SJCRH30 (cell line): ENCODE results near the gene RAP1GDS1. TPM values are rescaled to one million over a fixed set of nuclear protein-coding genes. Genes with fewer than 3 reads are reported as not detected.
A peak's percentile ranks its signal among the peaks of the same experiment; 100 is the strongest.
"Not testable (repeated sequence)": the region's sequence is repeated elsewhere in the genome, so short reads cannot be mapped to it uniquely, and the experiment has no call there.

Source experiments
- DNase-seq, 2 experiments: peaks; one replicate each; pipeline ENCODE4 v3.0.0-alpha.2; 2015 to 2020
- H3K27ac ChIP-seq: fragments of 250-450 bp; sonication (Bioruptor Pico); 2 replicates; pipeline ENCODE4 v1.5.1; 2020; ENCODE audit warnings: mild to moderate bottlenecking, moderate library complexity
- H3K27me3 ChIP-seq: fragments of 250-450 bp; sonication (Bioruptor Pico); 2 replicates; pipeline ENCODE4 v1.5.1; 2020; ENCODE audit warnings: mild to moderate bottlenecking, moderate library complexity
- H3K36me3 ChIP-seq: fragments of 250-450 bp; sonication (Bioruptor Pico); 2 replicates; pipeline ENCODE4 v1.5.1; 2020; ENCODE audit warnings: mild to moderate bottlenecking, moderate library complexity
- H3K4me1 ChIP-seq: fragments of 250-450 bp; sonication (Bioruptor Pico); 2 replicates; pipeline ENCODE4 v1.5.1; 2020; ENCODE audit warnings: mild to moderate bottlenecking, moderate library complexity
- H3K4me3 ChIP-seq: fragments of 250-450 bp; sonication (Bioruptor Pico); 2 replicates; pipeline ENCODE4 v1.5.1; 2020; ENCODE audit warnings: mild to moderate bottlenecking, moderate library complexity
- H3K9me3 ChIP-seq: fragments of 250-450 bp; sonication (Bioruptor Pico); replicated peaks from 2 replicates; pipeline ENCODE4 v1.5.1; 2020; ENCODE audit warnings: mild to moderate bottlenecking, moderate library complexity
- total RNA-seq: library from RNA; depleted of rRNA; stranded (reverse); fragments of >200 nt; shearing (Covaris generic); gene quantifications from 2 replicates; pipeline ENCODE4 v1.2.3, GENCODE V29; 2014

Gene RAP1GDS1
- total RNA-seq, 1 experiment from 2014 or later: 73.0 TPM

GRCh38 chr4:98343626-98344025 is 82.4 kb downstream of the RAP1GDS1 start:
- H3K9me3 ChIP-seq: peaks cover 4% of the 10 kb centered on the region; the same call in 1 of the 2 replicates
- no peaks in the 10 kb centered on the region for H3K27me3 ChIP-seq
- H3K27ac ChIP-seq: no peak overlapping the region
- peaks cover 10% of the 10 kb centered on the region; the same call in 1 of the 2 replicates for H3K4me1 ChIP-seq
- no peak overlapping the region for H3K4me3 ChIP-seq
- peaks cover 10% of the 10 kb centered on the region for H3K36me3 ChIP-seq
- DNase-seq: no peak

GRCh38 chr4:98345838-98346237 is 84.7 kb downstream of the RAP1GDS1 start:
- H3K9me3 ChIP-seq: peaks cover 4% of the 10 kb centered on the region; the same call in 1 of the 2 replicates
- no peak overlapping the region for H3K4me3 ChIP-seq
- no peaks in the 10 kb centered on the region for H3K27me3 ChIP-seq
- peaks cover 10% of the 10 kb centered on the region for H3K36me3 ChIP-seq
- no peak for DNase-seq
- peaks cover 10% of the 10 kb centered on the region; the same call in 1 of the 2 replicates for H3K4me1 ChIP-seq
- no peak overlapping the region for H3K27ac ChIP-seq

- peak in 1 of 2 experiments; percentile 7 for DNase-seq
- H3K4me3 ChIP-seq: no peak overlapping the region
- H3K9me3 ChIP-seq: peaks cover 4% of the 10 kb centered on the region; the same call in 1 of the 2 replicates
- no peak overlapping the region for H3K27ac ChIP-seq
- no peaks in the 10 kb centered on the region for H3K4me1 ChIP-seq
- H3K27me3 ChIP-seq: no peaks in the 10 kb centered on the region
- H3K36me3 ChIP-seq: peaks cover 6% of the 10 kb centered on the region
Observed at GRCh38 chr4:98352396-98352795, 91.2 kb downstream of the RAP1GDS1 start.

- Histone ChIP-seq H3K4me1 (no peaks in the 10 kb centered on the region), H3K27me3 (no peaks in the 10 kb centered on the region), H3K9me3 (peaks cover 4% of the 10 kb centered on the region; the same call in 1 of the 2 replicates), H3K36me3 (0 out of 2 replicates have a peak, but pooled peaks cover 3% of the 10 kb centered on the region), H3K4me3 (no peak overlapping the region), H3K27ac (no peak overlapping the region)
- no peak for DNase-seq
Observed at GRCh38 chr4:98352940-98353339, 91.8 kb downstream of the RAP1GDS1 start.

GRCh38 chr4:98358630-98359248 is 97.6 kb downstream of the RAP1GDS1 start:
- no peaks in the 10 kb centered on the region for H3K27me3 ChIP-seq
- H3K9me3 ChIP-seq: no peaks in the 10 kb centered on the region
- 0 out of 2 replicates have a peak, but pooled peaks cover 8% of the 10 kb centered on the region for H3K36me3 ChIP-seq
- DNase-seq: no peak
- H3K4me1 ChIP-seq: no peaks in the 10 kb centered on the region
- no peak overlapping the region for H3K27ac ChIP-seq
- no peak overlapping the region for H3K4me3 ChIP-seq

GRCh38 chr4:98359646-98360045 is 98.5 kb downstream of the RAP1GDS1 start:
- no peaks in the 10 kb centered on the region for H3K9me3 ChIP-seq
- H3K27me3 ChIP-seq: no peaks in the 10 kb centered on the region
- H3K36me3 ChIP-seq: 0 out of 2 replicates have a peak, but pooled peaks cover 8% of the 10 kb centered on the region
- H3K4me3 ChIP-seq: no peak overlapping the region
- no peaks in the 10 kb centered on the region for H3K4me1 ChIP-seq
- no peak overlapping the region for H3K27ac ChIP-seq
- DNase-seq: no peak

GRCh38 chr4:98363431-98363830 is 102.2 kb downstream of the RAP1GDS1 start:
- H3K4me1 ChIP-seq: no peaks in the 10 kb centered on the region
- H3K9me3 ChIP-seq: peaks cover 4% of the 10 kb centered on the region; the same call in 1 of the 2 replicates
- no peak for DNase-seq
- peaks cover 21% of the 10 kb centered on the region for H3K36me3 ChIP-seq
- no peak overlapping the region for H3K4me3 ChIP-seq
- H3K27ac ChIP-seq: no peak overlapping the region
- H3K27me3 ChIP-seq: no peaks in the 10 kb centered on the region

GRCh38 chr4:98366275-98366674 is 105.1 kb downstream of the RAP1GDS1 start:
- DNase-seq, H3K27me3 ChIP-seq, H3K4me1 ChIP-seq, H3K27ac ChIP-seq, H3K4me3 ChIP-seq, H3K9me3 ChIP-seq: not testable (repeated sequence)
- peaks cover 20% of the 10 kb centered on the region for H3K36me3 ChIP-seq

- DNase-seq, H3K4me3 ChIP-seq, H3K4me1 ChIP-seq, H3K9me3 ChIP-seq, H3K27me3 ChIP-seq, H3K27ac ChIP-seq: not testable (repeated sequence)
- H3K36me3 ChIP-seq: peaks cover 20% of the 10 kb centered on the region
Observed at GRCh38 chr4:98368000-98368399, 106.8 kb downstream of the RAP1GDS1 start.

GRCh38 chr4:98369322-98369721 is 108.1 kb downstream of the RAP1GDS1 start:
- H3K9me3 ChIP-seq: peaks cover 7% of the 10 kb centered on the region; the same call in 1 of the 2 replicates
- H3K4me3 ChIP-seq: no peak overlapping the region
- H3K27me3 ChIP-seq: no peaks in the 10 kb centered on the region

GRCh38 chr4:98374643-98375042 is 113.5 kb downstream of the RAP1GDS1 start:
- Histone ChIP-seq H3K27me3 (no peaks in the 10 kb centered on the region), H3K4me1 (no peaks in the 10 kb centered on the region), H3K4me3 (no peak overlapping the region), H3K9me3 (no peaks in the 10 kb centered on the region), H3K36me3 (peaks cover 6% of the 10 kb centered on the region; the same call in 1 of the 2 replicates), H3K27ac (no peak overlapping the region)
- DNase-seq: no peak

More at GRCh38 chr4:98369322-98369721, 108.1 kb downstream of the RAP1GDS1 start:
- H3K4me1 ChIP-seq: no peaks in the 10 kb centered on the region
- peaks cover 23% of the 10 kb centered on the region for H3K36me3 ChIP-seq
- H3K27ac ChIP-seq: no peak overlapping the region
- no peak for DNase-seq

GRCh38 chr4:98377559-98377958 is 116.4 kb downstream of the RAP1GDS1 start:
- no peak overlapping the region for H3K27ac ChIP-seq
- no peaks in the 10 kb centered on the region for H3K27me3 ChIP-seq
- peaks cover 7% of the 10 kb centered on the region; the same call in 1 of the 2 replicates for H3K36me3 ChIP-seq
- H3K4me3 ChIP-seq: no peak overlapping the region
- DNase-seq: no peak
- H3K4me1 ChIP-seq: no peaks in the 10 kb centered on the region
- no peaks in the 10 kb centered on the region for H3K9me3 ChIP-seq

GRCh38 chr4:98381306-98381705 is 120.1 kb downstream of the RAP1GDS1 start:
- no peaks in the 10 kb centered on the region for H3K9me3 ChIP-seq
- no peak for DNase-seq
- no peak overlapping the region for H3K4me3 ChIP-seq

GRCh38 chr4:98383431-98384106 is 122.4 kb downstream of the RAP1GDS1 start:
- H3K4me3 ChIP-seq: no peak overlapping the region
- DNase-seq: no peak
- no peaks in the 10 kb centered on the region for H3K27me3 ChIP-seq
- no peak overlapping the region for H3K27ac ChIP-seq
- no peaks in the 10 kb centered on the region for H3K9me3 ChIP-seq
- H3K4me1 ChIP-seq: no peaks in the 10 kb centered on the region
- 0 out of 2 replicates have a peak, but pooled peaks cover 5% of the 10 kb centered on the region for H3K36me3 ChIP-seq

More at GRCh38 chr4:98381306-98381705, 120.1 kb downstream of the RAP1GDS1 start:
- no peaks in the 10 kb centered on the region for H3K27me3 ChIP-seq
- no peaks in the 10 kb centered on the region for H3K4me1 ChIP-seq
- H3K36me3 ChIP-seq: 0 out of 2 replicates have a peak, but pooled peaks cover 5% of the 10 kb centered on the region
- no peak overlapping the region for H3K27ac ChIP-seq

GRCh38 chr4:98385831-98386230 is 124.6 kb downstream of the RAP1GDS1 start:
- Histone ChIP-seq H3K36me3 (0 out of 2 replicates have a peak, but pooled peaks cover 2% of the 10 kb centered on the region), H3K27ac (no peak overlapping the region), H3K4me1 (no peaks in the 10 kb centered on the region), H3K4me3 (no peak overlapping the region), H3K9me3 (no peaks in the 10 kb centered on the region), H3K27me3 (no peaks in the 10 kb centered on the region)
- DNase-seq: no peak
